ENCODE results near the gene LYZL2. TPM values are rescaled to one million over a fixed set of nuclear protein-coding genes. Genes with fewer than 3 reads are reported as not detected.

LYZL2 gene
- total and polyA plus RNA-seq, 2 of the 8 experiments (the other 6 are each of a cell fraction or from before 2014, with no cell fraction given) = not detected

DNA sequence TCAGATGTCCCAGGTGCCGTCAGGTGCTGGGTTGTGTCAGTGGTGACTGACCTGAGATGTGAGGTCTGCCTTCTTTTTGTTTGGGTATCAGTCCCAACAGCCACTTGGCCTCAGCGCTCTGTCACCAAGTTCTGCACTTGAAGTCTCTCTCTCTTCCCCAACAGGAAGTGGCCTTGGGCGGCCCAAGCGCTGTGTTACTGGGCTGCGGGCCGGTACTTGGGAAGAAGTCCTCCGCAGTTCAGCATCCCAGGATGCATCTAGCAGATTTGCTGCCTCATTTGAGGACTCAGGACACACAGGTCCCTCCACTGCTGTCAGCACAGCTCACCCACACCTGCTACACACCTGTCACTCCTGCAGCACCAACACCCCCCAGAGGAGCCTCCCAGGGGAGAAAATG lies 40.1 kb downstream of the LYZL2 start (continued):
- TF ChIP-seq CHD7 (IDR thresholded peaks at IDR 0.05; ENCODE audit: insufficient replicate concordance, low read length) (no peak), RFX5 (IDR thresholded peaks at IDR 0.05; ENCODE audit: borderline replicate concordance, low read depth, low read length) (no peak), SP2 (IDR thresholded peaks at IDR 0.05; ENCODE audit: low read length) (no peak), SUZ12 (IDR thresholded peaks at IDR 0.05; ENCODE audit: low read length) (no peak)
